ENCODE data around the gene ZNF682.
"Not testable (repeated sequence)": the region's sequence is repeated elsewhere in the genome, so short reads cannot be mapped to it uniquely, and the experiment has no call there.

Gene ZNF682

DNA sequence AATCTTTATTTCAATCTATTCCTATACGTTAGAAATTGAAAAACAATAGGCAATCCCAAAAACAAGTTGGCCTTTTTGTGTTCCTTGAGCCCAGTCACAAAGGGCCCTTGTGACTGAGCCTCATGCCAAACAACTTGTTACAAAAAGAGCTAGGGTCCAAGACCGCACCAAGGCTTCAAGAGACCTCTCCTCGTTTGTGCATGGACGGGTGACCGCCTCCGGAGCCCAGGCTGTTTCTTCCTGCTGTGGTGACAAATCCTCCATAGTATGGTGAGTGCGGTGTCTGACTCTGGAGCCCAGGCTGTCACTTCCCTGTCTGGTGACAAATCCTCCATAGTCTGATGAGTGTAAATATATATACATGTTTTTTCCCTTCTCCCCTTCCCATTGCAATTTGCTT lies 74.9 kb downstream of the ZNF682 start:
- Histone ChIP-seq H3K27ac (no peak overlapping the region), H3K4me3 (no peak overlapping the region)
- TF ChIP-seq CTCF (IDR thresholded peaks at IDR 0.05): no peak
- DNase-seq (ENCODE audit: low spot score): no peak

DNA sequence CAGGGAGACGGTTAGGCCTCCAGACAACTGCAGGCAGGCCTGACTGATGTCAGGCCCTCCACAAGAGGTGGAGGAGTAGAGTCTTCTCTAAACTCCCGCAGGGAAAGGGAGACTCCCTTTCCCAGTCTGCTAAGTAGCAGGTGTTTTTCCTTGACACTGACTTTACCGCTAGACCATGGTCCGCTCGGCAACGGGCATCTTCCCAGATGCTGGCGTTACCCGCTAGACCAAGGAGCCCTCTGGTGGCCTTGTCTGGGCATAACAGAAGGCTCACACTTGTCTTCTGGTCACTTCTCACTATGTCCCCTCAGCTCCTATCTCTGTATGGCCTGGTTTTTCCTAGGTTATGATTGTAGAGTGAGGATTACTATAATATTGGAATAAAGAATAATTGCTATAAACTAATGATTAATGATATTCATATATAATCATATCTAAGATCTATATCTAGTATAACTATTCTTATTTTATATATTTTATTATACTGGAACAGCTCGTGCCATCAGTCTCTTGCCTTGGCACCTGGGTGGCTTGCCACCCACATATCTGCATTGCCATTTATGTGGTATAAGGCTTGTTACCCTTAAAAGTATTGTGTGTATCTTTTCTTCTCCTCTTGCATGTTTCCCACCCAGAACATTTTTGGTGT lies 80.0 kb downstream of the ZNF682 start:
- H3K4me3 ChIP-seq: peak overlapping the region; percentile 10
- TF ChIP-seq CTCF (IDR thresholded peaks at IDR 0.05): peak; percentile 55
- not testable (repeated sequence) for H3K27ac ChIP-seq; DNase-seq (ENCODE audit: low spot score)

GRCh38 chr19:19957766-19958165 lies 81.5 kb downstream of the ZNF682 start:
- H3K27ac ChIP-seq; H3K4me3 ChIP-seq; DNase-seq (ENCODE audit: low spot score): not testable (repeated sequence)

DNA sequence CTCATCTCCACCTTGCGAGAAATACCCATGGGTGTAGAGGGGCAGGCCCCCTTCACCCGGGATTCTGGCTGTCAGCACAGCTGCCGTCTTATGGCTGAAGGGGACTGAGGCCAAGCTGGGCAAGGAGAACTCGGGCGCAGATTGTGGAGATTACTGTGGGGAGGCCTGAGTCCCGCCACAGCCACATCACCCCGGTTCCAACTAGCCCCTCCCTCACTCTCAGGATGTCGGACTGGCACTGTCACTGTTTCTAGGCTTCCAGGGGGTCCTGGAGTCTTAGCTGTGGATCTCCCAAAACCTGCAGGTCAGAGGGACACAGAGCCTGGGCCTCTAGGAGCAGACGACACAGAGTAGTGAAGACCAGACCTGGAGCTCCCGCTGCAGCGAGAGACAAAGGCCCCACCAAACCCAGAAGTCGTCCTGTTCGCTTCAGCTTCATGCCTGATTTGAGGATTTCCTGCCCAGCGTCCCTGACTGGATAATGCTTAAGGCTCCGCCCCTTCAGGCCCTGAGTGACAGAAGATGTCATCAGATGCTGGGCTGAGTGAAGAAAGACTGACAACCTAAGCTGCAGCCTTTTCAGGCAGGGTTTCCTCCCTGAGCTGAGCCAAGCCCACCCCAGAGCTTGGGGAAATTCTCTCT lies 82.8 kb downstream of the ZNF682 start:
- no peak for TF ChIP-seq CTCF (IDR thresholded peaks at IDR 0.05)
- Histone ChIP-seq H3K27ac (no peak overlapping the region), H3K4me3 (no peak overlapping the region)
- no peak for DNase-seq (ENCODE audit: low spot score)

DNA sequence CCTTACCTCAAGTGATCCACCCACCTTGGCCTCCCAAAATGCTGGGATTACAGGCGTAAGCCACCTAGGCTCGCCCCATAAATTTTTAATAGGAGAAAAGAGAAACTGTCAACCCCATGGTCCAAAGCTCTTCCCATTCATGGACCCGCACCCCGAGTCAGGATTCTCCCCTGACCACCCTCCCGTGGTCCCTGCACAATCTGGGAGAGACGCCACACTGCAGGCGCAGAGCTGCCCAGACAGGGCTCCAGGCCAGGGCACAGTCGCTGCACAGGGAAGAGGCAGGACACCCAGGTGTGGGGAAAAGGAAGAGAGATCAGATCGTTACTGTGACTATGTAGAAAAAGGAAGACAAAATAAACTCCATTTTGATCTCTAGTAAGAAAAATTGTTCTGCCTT lies 84.1 kb downstream of the ZNF682 start:
- H3K4me3 ChIP-seq: no peak overlapping the region
- no peak for DNase-seq (ENCODE audit: low spot score)
- TF ChIP-seq CTCF (IDR thresholded peaks at IDR 0.05): no peak
- no peak overlapping the region for H3K27ac ChIP-seq

Data from coronary artery (tissue), 2 donors.